GM19035 (cell line): Measurements from ENCODE around the gene HM13.
"Not testable (repeated sequence)": the region's sequence is repeated elsewhere in the genome, so short reads cannot be mapped to it uniquely, and the experiment has no call there.

Experiments used
- ATAC-seq: cut with Tn5 transposase; IDR thresholded peaks from one replicate; pipeline ENCODE4 v1.9.1; 2021; ENCODE audit not compliant: unreplicated experiment

The HM13 gene

GRCh38 chr20:31606804-31607639, 92.8 kb downstream of the HM13 start:
- ATAC-seq = no peak

GRCh38 chr20:31607640-31608250, 93.5 kb downstream of the HM13 start:
- ATAC-seq = no peak

GRCh38 chr20:31608251-31608945, 94.2 kb downstream of the HM13 start:
- no peak for ATAC-seq

- ATAC-seq = not testable (repeated sequence)
Observed at GRCh38 chr20:31612271-31612640, 98.0 kb downstream of the HM13 start.

GRCh38 chr20:31615416-31615815, 101.2 kb downstream of the HM13 start:
- ATAC-seq = no peak

GRCh38 chr20:31617432-31618104, 103.3 kb downstream of the HM13 start:
- ATAC-seq = no peak
